IMR-90 (cell line): Measurements from ENCODE around the gene TRPC4. TPM values are rescaled to one million over a fixed set of nuclear protein-coding genes. Genes with fewer than 3 reads are reported as not detected.

Source experiments
- ATAC-seq: fragments of 200-7000 bp; cut with Tn5 transposase; 2 replicates; pipeline ENCODE4 v1.9.1; 2020; ENCODE audit warnings: low read depth, mild to moderate bottlenecking, moderate library complexity
- BruUV-seq: library from RNA; stranded (reverse); fragments of 400-500 nt; replicated peaks from 2 replicates; lab custom pipeline; 2021; lab: Mats Ljungman, UMichigan
- CTCF ChIA-PET: fragments of 300-600 bp; formaldehyde crosslinking; extraction: SDS; loops from one replicate; lab custom pipeline; 2021; ENCODE audit warnings: antibody characterized with exemption; lab: Yijun Ruan, JAX
- POLR2A ChIA-PET: fragments of 300-600 bp; sonication (Branson Sonifier 250); formaldehyde crosslinking; loops from one replicate; lab custom pipeline; 2022; ENCODE audit warnings: antibody characterized with exemption; ENCODE audit not compliant: unreplicated experiment; lab: Charles Lee
- DNase-seq: peaks from one replicate; pipeline ENCODE4 v3.0.0; 2013
- H2AFZ ChIP-seq: replicated peaks from 2 replicates; pipeline ENCODE3; 2013; ENCODE audit warnings: low read length, mild to moderate bottlenecking; ENCODE audit not compliant: poor library complexity
- H2AK5ac ChIP-seq: 2 replicates; pipeline ENCODE4 v1.6.1; 2013; ENCODE audit warnings: low read depth, low read length, inconsistent platforms
- H2AK9ac ChIP-seq: replicated peaks from 2 replicates; pipeline ENCODE3; 2013; ENCODE audit warnings: mild to moderate bottlenecking, low read depth, low read length, moderate library complexity; ENCODE audit not compliant: poor library complexity
- H2BK120ac ChIP-seq: 2 replicates; pipeline ENCODE4 v1.6.1; 2013; ENCODE audit warnings: low read depth, low read length, inconsistent platforms
- H2BK15ac ChIP-seq: 3 replicates; pipeline ENCODE4 v1.6.1; 2013; ENCODE audit warnings: low read depth, low read length, inconsistent platforms
- H2BK20ac ChIP-seq: 2 replicates; pipeline ENCODE4 v1.6.1; 2013; ENCODE audit warnings: low read depth, mild to moderate bottlenecking, inconsistent platforms, low read length, moderate library complexity
- H2BK5ac ChIP-seq: 2 replicates; pipeline ENCODE4 v1.6.1; 2013; ENCODE audit warnings: mild to moderate bottlenecking, low read depth, low read length, inconsistent platforms; ENCODE audit not compliant: poor library complexity, severe bottlenecking
- H3K14ac ChIP-seq: replicated peaks from 2 replicates; pipeline ENCODE4 v1.6.1; 2013; ENCODE audit warnings: low read depth, low read length, inconsistent platforms
- H3K18ac ChIP-seq: 2 replicates; pipeline ENCODE4 v1.6.1; 2013; ENCODE audit warnings: low read depth, low read length, control low read depth
- H3K23ac ChIP-seq: 2 replicates; pipeline ENCODE4 v1.6.1; 2013; ENCODE audit warnings: low read depth, low read length, inconsistent platforms
- H3K27ac ChIP-seq: 2 replicates; pipeline ENCODE4 v1.5.1; 2013; ENCODE audit warnings: mild to moderate bottlenecking, control low read depth, low read length; ENCODE audit not compliant: insufficient read depth
- H3K27me3 ChIP-seq: 2 replicates; pipeline ENCODE4 v1.6.1; 2013; ENCODE audit warnings: low read length; ENCODE audit not compliant: control insufficient read depth, insufficient read depth
- H3K36me3 ChIP-seq: 2 replicates; pipeline ENCODE4 v1.6.1; 2013; ENCODE audit warnings: low read length, mixed read lengths; ENCODE audit not compliant: control insufficient read depth, insufficient read depth
- H3K4ac ChIP-seq: 2 replicates; pipeline ENCODE4 v1.6.1; 2013; ENCODE audit warnings: low read depth, low read length, inconsistent platforms
- H3K4me1 ChIP-seq: 2 replicates; pipeline ENCODE4 v1.6.1; 2013; ENCODE audit warnings: low read length, mixed read lengths; ENCODE audit not compliant: control insufficient read depth, insufficient read depth
- H3K4me2 ChIP-seq: 2 replicates; pipeline ENCODE4 v1.6.1; 2013; ENCODE audit warnings: low read depth, mild to moderate bottlenecking, control low read depth, low read length, moderate library complexity
- H3K4me3 ChIP-seq: 2 replicates; pipeline ENCODE4 v1.5.1; 2013; ENCODE audit warnings: low read depth, mild to moderate bottlenecking, control low read depth, low read length, moderate library complexity; ENCODE audit not compliant: insufficient read depth
- H3K56ac ChIP-seq: 2 replicates; pipeline ENCODE4 v1.6.1; 2013; ENCODE audit warnings: low read length, inconsistent platforms; ENCODE audit not compliant: insufficient read depth; ENCODE audit errors: extremely low read depth
- H3K79me1 ChIP-seq, 2 experiments: 2 replicates each; pipeline ENCODE4 v1.6.1; 2013; ENCODE audit warnings: low read length in 2 of 2, inconsistent platforms in 1 of 2, low read depth in 1 of 2
- H3K9ac ChIP-seq: 2 replicates; pipeline ENCODE4 v1.6.1; 2013; ENCODE audit warnings: low read depth, low read length, control low read depth
- H3K9me1 ChIP-seq: 2 replicates; pipeline ENCODE4 v1.6.1; 2013; ENCODE audit warnings: low read length, inconsistent platforms; ENCODE audit not compliant: insufficient read depth
- H3K9me3 ChIP-seq: 2 replicates; pipeline ENCODE4 v1.6.1; 2013; ENCODE audit warnings: low read length; ENCODE audit not compliant: control insufficient read depth, insufficient read depth
- H4K20me1 ChIP-seq: 2 replicates; pipeline ENCODE4 v1.6.1; 2013; ENCODE audit warnings: low read length, inconsistent platforms; ENCODE audit not compliant: insufficient read depth
- H4K5ac ChIP-seq: 2 replicates; pipeline ENCODE4 v1.6.1; 2013; ENCODE audit warnings: mild to moderate bottlenecking, low read depth, low read length, control low read depth
- H4K8ac ChIP-seq, 2 experiments: 2 replicates each; pipeline ENCODE4 v1.6.1; 2013; ENCODE audit warnings: low read depth in 2 of 2, low read length in 2 of 2, control low read depth in 1 of 2, inconsistent platforms in 1 of 2
- H4K91ac ChIP-seq: 2 replicates; pipeline ENCODE4 v1.6.1; 2013; ENCODE audit warnings: low read depth, low read length, inconsistent platforms; ENCODE audit not compliant: insufficient read depth
- BHLHE40 ChIP-seq: fragments of 150-350 bp; IDR thresholded peaks from 2 replicates; pipeline ENCODE4 v1.6.1; 2016; ENCODE audit warnings: mild to moderate bottlenecking, low read depth, low read length
- CTCF ChIP-seq: conservative IDR thresholded peaks from 2 replicates; pipeline ENCODE4 v1.5.1; 2012; ENCODE audit warnings: mild to moderate bottlenecking, low read depth, low read length, improper control_type of control experiment
- MAFK ChIP-seq: IDR thresholded peaks from 2 replicates; pipeline ENCODE4 v1.6.1; 2012; ENCODE audit warnings: low read depth, low read length, improper control_type of control experiment
- MAZ ChIP-seq: IDR thresholded peaks from 2 replicates; pipeline ENCODE4 v1.6.1; 2012; ENCODE audit warnings: low read depth, mild to moderate bottlenecking, low read length, improper control_type of control experiment, moderate library complexity, borderline replicate concordance
- MXI1 ChIP-seq: IDR thresholded peaks from 2 replicates; pipeline ENCODE4 v1.6.1; 2012; ENCODE audit warnings: low read depth, mild to moderate bottlenecking, low read length, moderate library complexity, borderline replicate concordance
- NFE2L2 ChIP-seq: fragments of 150-350 bp; IDR thresholded peaks from 2 replicates; pipeline ENCODE4 v1.6.1; 2016; ENCODE audit warnings: low read depth, mild to moderate bottlenecking, low read length
- POLR2A ChIP-seq: IDR thresholded peaks from 2 replicates; pipeline ENCODE4 v1.6.1; 2012; ENCODE audit warnings: mild to moderate bottlenecking, low read depth, low read length
- RAD21 ChIP-seq: IDR thresholded peaks from 2 replicates; pipeline ENCODE4 v1.6.1; 2012; ENCODE audit warnings: low read length, improper control_type of control experiment
- RCOR1 ChIP-seq: IDR thresholded peaks from 2 replicates; pipeline ENCODE4 v1.6.1; 2012; ENCODE audit warnings: mild to moderate bottlenecking, low read length, improper control_type of control experiment; ENCODE audit not compliant: insufficient replicate concordance
- RFX5 ChIP-seq: IDR thresholded peaks from 2 replicates; pipeline ENCODE4 v1.8.0; 2012; ENCODE audit warnings: low read depth, mild to moderate bottlenecking, low read length, moderate library complexity
- SMC3 ChIP-seq: fragments of 150-350 bp; IDR thresholded peaks from 2 replicates; pipeline ENCODE4 v1.6.1; 2016; ENCODE audit warnings: low read depth, mild to moderate bottlenecking, antibody characterized with exemption, low read length, moderate library complexity
- USF2 ChIP-seq: fragments of 150-350 bp; IDR thresholded peaks from 2 replicates; pipeline ENCODE4 v1.6.1; 2017; ENCODE audit warnings: mild to moderate bottlenecking, antibody characterized with exemption, low read length, low read depth
- dilution Hi-C: fragments of 300-500 bp; cut with HindIII; formaldehyde crosslinking; loops from one replicate; pipeline ENCODE4 v1.14.3; 2018; ENCODE audit warnings: low sequenced_read_pairs; ENCODE audit not compliant: unreplicated experiment
- in situ Hi-C: fragments of 300-500 bp; cut with MboI; formaldehyde crosslinking; loops from 3 replicates; pipeline ENCODE4 v1.14.3; 2019; ENCODE audit warnings: low sequenced_read_pairs, inconsistent platforms, mixed read lengths
- intact Hi-C: fragments of 100-400 bp; cut with micrococcal nuclease; formaldehyde crosslinking; loops from 2 replicates; pipeline ENCODE4 v1.10.0; 2022
- polyA plus RNA-seq, 3 experiments: library from polyadenylated mRNA; depleted of rRNA; stranded (reverse); fragments of >200 nt; gene quantifications; 2 replicates each; pipeline ENCODE4 v1.2.3, GENCODE V29; 2012; ENCODE audit warnings: low replicate concordance in 1 of 3
- total RNA-seq: library from RNA; depleted of rRNA; stranded (reverse); fragments of >200 nt; gene quantifications from 2 replicates; pipeline ENCODE4 v1.2.3, GENCODE V29; 2012

The TRPC4 gene
- total and polyA plus RNA-seq, 2 of the 4 experiments (the other 2 are of a cell fraction): 1.9 to 5.2 TPM

GRCh38 chr13:37777676-37778075, 91.9 kb downstream of the TRPC4 start:
- H2AK5ac ChIP-seq: no peak overlapping the region
- H3K9me1 ChIP-seq: no peaks in the 10 kb centered on the region
- TF ChIP-seq MAFK (no peak), POLR2A (no peak), RCOR1 (no peak), BHLHE40 (no peak), CTCF (no peak), MXI1 (no peak), USF2 (no peak), MAZ (no peak), SMC3 (no peak), NFE2L2 (no peak), RFX5 (no peak), RAD21 (no peak)
- no peak overlapping the region for H2BK20ac ChIP-seq
- H3K4me3 ChIP-seq: no peak overlapping the region
- H3K14ac ChIP-seq: no peak overlapping the region
- no peak overlapping the region for H4K8ac ChIP-seq
- ATAC-seq (no peak), DNase-seq (no peak)
- H3K56ac ChIP-seq: no peak overlapping the region
- H2AFZ ChIP-seq: no peak overlapping the region
- BruUV-seq: no TSS peak
- no peak overlapping the region for H2BK15ac ChIP-seq
- H3K23ac ChIP-seq: no peak overlapping the region
- H4K20me1 ChIP-seq: no peaks in the 10 kb centered on the region
- H4K5ac ChIP-seq: no peak overlapping the region
- no peaks in the 10 kb centered on the region for H3K36me3 ChIP-seq
- no peaks in the 10 kb centered on the region for H3K4me1 ChIP-seq
- no peaks in the 10 kb centered on the region for H3K79me1 ChIP-seq
- no peaks in the 10 kb centered on the region for H3K9me3 ChIP-seq
- intact Hi-C loops (loop anchor here (5.0 kb wide), 1 partner anchor 95 kb away; no protein-coding TSS in a partner anchor), in situ Hi-C loops (no loop called here), dilution Hi-C loops (no loop called here)
- POLR2A ChIA-PET: no interaction called here
- no peak overlapping the region for H3K27ac ChIP-seq
- H4K91ac ChIP-seq: no peak overlapping the region
- no peak overlapping the region for H2BK5ac ChIP-seq
- CTCF ChIA-PET: no interaction called here
- H3K4ac ChIP-seq: no peak overlapping the region
- H2BK120ac ChIP-seq: no peak overlapping the region
- no peak overlapping the region for H3K9ac ChIP-seq
- no peak overlapping the region for H2AK9ac ChIP-seq
- H3K4me2 ChIP-seq: no peak overlapping the region
- no peak overlapping the region for H3K18ac ChIP-seq
- H3K27me3 ChIP-seq: no peaks in the 10 kb centered on the region
